GM06990 (cell line): ENCODE results near the gene CREB3L2.

Source experiments
- DNase-seq: peaks from one replicate; pipeline ENCODE4 v3.0.0-alpha.2; 2011; ENCODE audit not compliant: insufficient read length; ENCODE audit errors: extremely low read depth
- H3K27me3 ChIP-seq: replicated peaks from 2 replicates; pipeline ENCODE4 v1.6.0; 2011; ENCODE audit warnings: low read length; ENCODE audit not compliant: control insufficient read depth, insufficient read depth
- H3K36me3 ChIP-seq: 2 replicates; pipeline ENCODE4 v1.5.1; 2011; ENCODE audit warnings: low read length; ENCODE audit not compliant: control insufficient read depth, insufficient read depth
- H3K4me3 ChIP-seq: replicated peaks from 2 replicates; pipeline ENCODE4 v1.5.1; 2011; ENCODE audit warnings: low read depth, mild to moderate bottlenecking, control low read depth, low read length
- CTCF ChIP-seq: IDR thresholded peaks from 2 replicates; pipeline ENCODE4 v1.5.1; 2011; ENCODE audit warnings: low read length, control low read depth, mild to moderate bottlenecking, inconsistent platforms; ENCODE audit not compliant: insufficient read depth, poor library complexity, severe bottlenecking

The CREB3L2 gene

GRCh38 chr7:137846827-137847567 lies 154.9 kb downstream of the CREB3L2 start, which contains the start of gene DGKI:
Gene DGKI (minus strand): TSS chr7:137846974.
- H3K27me3 ChIP-seq: no peaks in the 10 kb centered on the region
- peak within 1 kb of the TSS; percentile 57 for H3K4me3 ChIP-seq
- TF ChIP-seq CTCF: no peak
- DNase-seq: peak; percentile 27
- no peaks in the 10 kb centered on the region for H3K36me3 ChIP-seq

- Histone ChIP-seq H3K4me3 (peak overlapping the region; percentile 57), H3K27me3 (no peaks in the 10 kb centered on the region)
Measured at GRCh38 chr7:137846549-137846826, 155.4 kb downstream of the CREB3L2 start.

GRCh38 chr7:137844677-137845425 lies 157.0 kb downstream of the CREB3L2 start:
- DNase-seq: no peak
- H3K4me3 ChIP-seq: no peak overlapping the region
- H3K36me3 ChIP-seq: no peaks in the 10 kb centered on the region
- TF ChIP-seq CTCF: no peak
- no peaks in the 10 kb centered on the region for H3K27me3 ChIP-seq

More at GRCh38 chr7:137846549-137846826, 155.4 kb downstream of the CREB3L2 start:
- no peak for TF ChIP-seq CTCF
- no peaks in the 10 kb centered on the region for H3K36me3 ChIP-seq
- no peak for DNase-seq

- TF ChIP-seq CTCF: no peak
- Histone ChIP-seq H3K27me3 (no peaks in the 10 kb centered on the region), H3K4me3 (no peak overlapping the region), H3K36me3 (no peaks in the 10 kb centered on the region)
- DNase-seq: no peak
Measured at GRCh38 chr7:137839903-137840779, 161.7 kb downstream of the CREB3L2 start.

- no peak overlapping the region for H3K4me3 ChIP-seq
- TF ChIP-seq CTCF: no peak
- no peak for DNase-seq
- H3K27me3 ChIP-seq: no peaks in the 10 kb centered on the region
- H3K36me3 ChIP-seq: no peaks in the 10 kb centered on the region
Measured at GRCh38 chr7:137838706-137839315, 163.1 kb downstream of the CREB3L2 start.
